Medulla oblongata (tissue), 1 donor: ENCODE data around the gene MILR1.
"Not testable (repeated sequence)": the region's sequence is repeated elsewhere in the genome, so short reads cannot be mapped to it uniquely, and the experiment has no call there.

Source experiments
- DNase-seq: peaks from one replicate; pipeline ENCODE4 v3.0.0-alpha.2; 2015; ENCODE audit errors: extremely low spot score

The MILR1 gene

GRCh38 chr17:64448665-64449512 lies at the start of gene MILR1:
MILR1 (plus strand) TSS chr17:64449115; CDS start chr17:64449169, 54 bp downstream.
- DNase-seq = peak; percentile 88

- DNase-seq = no peak
Measured at GRCh38 chr17:64399767-64400156, 49.2 kb upstream of the MILR1 start.

- DNase-seq = peak; percentile 59
Measured at GRCh38 chr17:64400642-64401041, 48.3 kb upstream of the MILR1 start.

- no peak for DNase-seq
Measured at GRCh38 chr17:64401244-64401860, 47.6 kb upstream of the MILR1 start.

- DNase-seq = no peak
Measured at GRCh38 chr17:64401941-64402340, 47.0 kb upstream of the MILR1 start.

- DNase-seq = no peak
Measured at GRCh38 chr17:64402469-64402868, 46.4 kb upstream of the MILR1 start.

- DNase-seq = no peak
Measured at GRCh38 chr17:64403881-64404460, 44.9 kb upstream of the MILR1 start.

GRCh38 chr17:64406321-64407200 lies 42.4 kb upstream of the MILR1 start:
- DNase-seq = no peak

GRCh38 chr17:64410750-64411490 lies 38.0 kb upstream of the MILR1 start:
- no peak for DNase-seq

- DNase-seq = peak; percentile 79
Measured at GRCh38 chr17:64411999-64412771, 36.7 kb upstream of the MILR1 start.

GRCh38 chr17:64412944-64413381 lies 36.0 kb upstream of the MILR1 start:
- DNase-seq = no peak

GRCh38 chr17:64413513-64413912 lies 35.4 kb upstream of the MILR1 start:
- DNase-seq = peak; percentile 45

GRCh38 chr17:64418506-64419339 lies 30.2 kb upstream of the MILR1 start:
- peak; percentile 82 for DNase-seq

- peak; percentile 92 for DNase-seq
Measured at GRCh38 chr17:64420143-64420670, 28.7 kb upstream of the MILR1 start.

- DNase-seq = not testable (repeated sequence)
Measured at GRCh38 chr17:64422121-64422520, 26.8 kb upstream of the MILR1 start.

- DNase-seq = no peak
Measured at GRCh38 chr17:64423881-64424280, 25.0 kb upstream of the MILR1 start.

GRCh38 chr17:64424324-64424849 lies 24.5 kb upstream of the MILR1 start:
- DNase-seq = no peak

- DNase-seq = no peak
Measured at GRCh38 chr17:64425191-64425590, 23.7 kb upstream of the MILR1 start.

- no peak for DNase-seq
Measured at GRCh38 chr17:64426596-64426995, 22.3 kb upstream of the MILR1 start.
